Stimulated activated CD4-positive, alpha-beta T cell treated with anti-CD3 and anti-CD28 coated beads, Interleukin-2, amount 100 ng/mL, for 48 hours (primary cell): ENCODE results near the gene KIF2C.

Experiments
- DNase-seq, 2 donors: peaks; one replicate each; pipeline ENCODE4 v3.0.0-alpha.2; 2020

KIF2C gene

GRCh38 chr1:44817307-44817706, 77.7 kb downstream of the KIF2C start:
- no peak for DNase-seq
